Activated CD4-positive, alpha-beta T cell treated with anti-CD3 and anti-CD28 coated beads for 36 hours (primary cell): ENCODE results near the gene FBXO33. TPM values are rescaled to one million over a fixed set of nuclear protein-coding genes. Genes with fewer than 3 reads are reported as not detected.
"Not testable (repeated sequence)": the region's sequence is repeated elsewhere in the genome, so short reads cannot be mapped to it uniquely, and the experiment has no call there.

ENCODE experiments used
- ATAC-seq: fragments of 200-7000 bp; cut with Tn5 transposase; one replicate; pipeline ENCODE4 v1.10.0; 2021; ENCODE audit warnings: mild to moderate bottlenecking, moderate library complexity
- CTCF ChIA-PET: fragments of 350-600 bp; sonication (Branson Sonifier 250); formaldehyde crosslinking; loops from one replicate; lab custom pipeline; 2021; ENCODE audit warnings: antibody characterized with exemption; lab: Charles Lee
- POLR2A ChIA-PET: fragments of 350-600 bp; sonication (Branson Sonifier 250); formaldehyde crosslinking; loops from one replicate; lab custom pipeline; 2021; ENCODE audit warnings: antibody characterized with exemption, inconsistent platforms; lab: Charles Lee
- DNase-seq: peaks from one replicate; pipeline ENCODE4 v3.0.0-alpha.2; 2020
- H3K27ac Mint-ChIP-seq: one replicate; pipeline ENCODE4 v1.8.0; 2021; ENCODE audit warnings: mixed read lengths
- H3K27me3 Mint-ChIP-seq: one replicate; pipeline ENCODE4 v1.8.0; 2021; ENCODE audit warnings: mixed read lengths
- H3K36me3 Mint-ChIP-seq: one replicate; pipeline ENCODE4 v1.8.0; 2021; ENCODE audit warnings: low read depth, mixed read lengths
- H3K4me1 Mint-ChIP-seq: one replicate; pipeline ENCODE4 v1.8.0; 2021; ENCODE audit warnings: mixed read lengths
- H3K4me3 Mint-ChIP-seq: one replicate; pipeline ENCODE4 v1.8.0; 2021; ENCODE audit warnings: mild to moderate bottlenecking, moderate library complexity, mixed read lengths
- H3K9me3 Mint-ChIP-seq: one replicate; pipeline ENCODE4 v1.8.0; 2021; ENCODE audit warnings: low read depth, mixed read lengths
- intact Hi-C, 2 experiments: fragments of 100-400 bp; cut with DNase I in 1 of 2; cut with micrococcal nuclease in 1 of 2; formaldehyde crosslinking; loops; one replicate each; pipeline versions ENCODE4 v1.14.2 to v1.15.1; 2022 to 2024; cut with DNase I, micrococcal nuclease
- total RNA-seq, 2 experiments: library from RNA; stranded (reverse); gene quantifications; one replicate each; pipeline ENCODE4 v1.2.3, GENCODE V29; 2021

Gene FBXO33
- total RNA-seq, 2 experiments from 2014 or later: 12.5 to 14.0 TPM

DNA sequence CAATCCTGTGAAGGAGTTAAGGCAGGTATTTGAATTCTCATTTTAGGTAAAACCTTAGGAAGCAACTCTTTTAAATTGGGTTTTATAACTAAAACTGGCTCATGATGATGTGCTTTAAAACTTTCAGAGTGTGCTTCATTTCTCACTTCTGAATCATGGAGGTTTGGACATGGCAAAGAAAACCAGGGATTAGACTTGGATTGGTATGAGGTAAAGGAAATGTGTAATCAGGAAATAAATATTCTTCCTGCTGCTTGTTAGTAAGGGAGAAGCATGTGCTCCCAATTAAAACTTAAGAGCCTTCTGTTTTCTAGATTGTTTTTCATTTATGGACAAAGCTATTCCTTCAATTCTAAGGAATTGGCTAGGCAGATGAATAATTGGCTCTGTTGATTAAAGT is 57.4 kb downstream of the FBXO33 start:
- Mint-ChIP-seq H3K9me3 (no peaks in the 10 kb centered on the region), H3K27ac (no peak overlapping the region), H3K36me3 (peaks cover 12% of the 10 kb centered on the region), H3K27me3 (no peaks in the 10 kb centered on the region), H3K4me1 (peaks cover 8% of the 10 kb centered on the region), H3K4me3 (no peak overlapping the region)
- ATAC-seq (no peak), DNase-seq (no peak)
- ChIA-PET POLR2A (interaction anchor here (1.4 kb wide), 1 partner anchor 9 kb away, joined by 3 read pairs; no protein-coding TSS in a partner anchor), CTCF (interaction anchor here (0.8 kb wide), 1 partner anchor 35 kb away, joined by 3 read pairs; no protein-coding TSS in a partner anchor)
- intact Hi-C loops: no loop called here

GRCh38 chr14:39372656-39373055 is 59.6 kb downstream of the FBXO33 start:
- POLR2A ChIA-PET: no interaction called here
- no peak for DNase-seq
- no peaks in the 10 kb centered on the region for H3K27me3 Mint-ChIP-seq
- peaks cover 8% of the 10 kb centered on the region for H3K4me1 Mint-ChIP-seq
- CTCF ChIA-PET: interaction anchor here (1.5 kb wide), 1 partner anchor 9 kb away, joined by 5 read pairs; no protein-coding TSS in a partner anchor
- intact Hi-C loops: no loop called here
- no peak for ATAC-seq
- H3K9me3 Mint-ChIP-seq: no peaks in the 10 kb centered on the region
- peaks cover 12% of the 10 kb centered on the region for H3K36me3 Mint-ChIP-seq
- H3K4me3 Mint-ChIP-seq: no peak overlapping the region
- H3K27ac Mint-ChIP-seq: no peak overlapping the region

GRCh38 chr14:39370415-39370814 is 61.8 kb downstream of the FBXO33 start:
- H3K36me3 Mint-ChIP-seq: peaks cover 12% of the 10 kb centered on the region
- peaks cover under 1% of the 10 kb centered on the region for H3K9me3 Mint-ChIP-seq
- intact Hi-C loops: no loop called here
- H3K4me3 Mint-ChIP-seq: no peak overlapping the region
- H3K27ac Mint-ChIP-seq: no peak overlapping the region
- H3K27me3 Mint-ChIP-seq: no peaks in the 10 kb centered on the region
- DNase-seq (no peak), ATAC-seq (no peak)
- H3K4me1 Mint-ChIP-seq: no peaks in the 10 kb centered on the region
- POLR2A ChIA-PET: no interaction called here
- CTCF ChIA-PET: interaction anchor here (1.0 kb wide), 1 partner anchor 12 kb away, joined by 3 read pairs; no protein-coding TSS in a partner anchor

GRCh38 chr14:39369029-39369428 is 63.2 kb downstream of the FBXO33 start:
- CTCF ChIA-PET: interaction anchor here (0.9 to 1.0 kb wide), 2 partner anchors 12 to 261 kb away, joined by 3 to 5 read pairs; no protein-coding TSS in a partner anchor

GRCh38 chr14:39368261-39368959 is 63.8 kb downstream of the FBXO33 start:
- H3K4me1 Mint-ChIP-seq: no peaks in the 10 kb centered on the region
- peaks cover 12% of the 10 kb centered on the region for H3K9me3 Mint-ChIP-seq
- DNase-seq (peak; percentile 64), ATAC-seq (no peak)
- peaks cover 29% of the 10 kb centered on the region for H3K36me3 Mint-ChIP-seq
- ChIA-PET POLR2A (interaction anchor here (0.6 kb wide), 1 partner anchor 352 kb away, joined by 3 read pairs; no protein-coding TSS in a partner anchor), CTCF (interaction anchor here (1.0 kb wide), 1 partner anchor 13 kb away, joined by 5 read pairs; no protein-coding TSS in a partner anchor)
- no peaks in the 10 kb centered on the region for H3K27me3 Mint-ChIP-seq
- no peak overlapping the region for H3K4me3 Mint-ChIP-seq
- intact Hi-C loops: loop anchor here (1.0 to 5.0 kb wide), 5 partner anchors 137 to 262 kb away; partner anchors contain the start of gene TRAPPC6B (in 1 of the 2)
- H3K27ac Mint-ChIP-seq: no peak overlapping the region

More at GRCh38 chr14:39369029-39369428, 63.2 kb downstream of the FBXO33 start:
- H3K36me3 Mint-ChIP-seq: peaks cover 24% of the 10 kb centered on the region
- H3K9me3 Mint-ChIP-seq: peaks cover 6% of the 10 kb centered on the region
- H3K4me1 Mint-ChIP-seq: no peaks in the 10 kb centered on the region
- ATAC-seq (no peak), DNase-seq (no peak)
- H3K27ac Mint-ChIP-seq: no peak overlapping the region
- intact Hi-C loops: loop anchor here (2.0 to 5.0 kb wide), 3 partner anchors 138 to 262 kb away; partner anchors contain the start of gene TRAPPC6B (in 1 of the 2)
- no peak overlapping the region for H3K4me3 Mint-ChIP-seq
- no peaks in the 10 kb centered on the region for H3K27me3 Mint-ChIP-seq
- POLR2A ChIA-PET: interaction anchor here (0.6 to 0.7 kb wide), 2 partner anchors 28 to 763 kb away, joined by 3 read pairs; no protein-coding TSS in a partner anchor

DNA sequence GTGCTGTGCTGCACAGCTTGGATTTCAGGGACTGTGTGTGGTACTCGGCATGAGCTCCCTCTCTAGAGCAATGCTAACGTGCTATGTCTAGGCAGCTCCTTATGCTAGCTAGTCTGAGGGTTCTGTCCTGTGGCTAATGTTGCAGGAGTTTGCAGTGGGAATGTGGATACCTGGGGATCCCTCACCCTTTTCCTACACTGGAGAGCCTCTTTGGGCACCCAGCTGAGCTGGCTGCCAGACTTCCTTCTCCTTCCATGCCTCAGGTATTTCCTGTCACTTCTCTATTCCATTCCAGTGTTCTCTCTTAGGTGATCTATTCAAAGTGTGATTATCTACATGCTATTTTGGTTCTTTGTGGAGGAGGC is 64.9 kb downstream of the FBXO33 start:
- CTCF ChIA-PET: interaction anchor here (0.6 to 1.1 kb wide), 2 partner anchors 20 to 216 kb away, joined by 3 read pairs; no protein-coding TSS in a partner anchor
- ATAC-seq (no peak), DNase-seq (no peak)
- POLR2A ChIA-PET: no interaction called here
- peaks cover 12% of the 10 kb centered on the region for H3K9me3 Mint-ChIP-seq
- H3K4me1 Mint-ChIP-seq: no peaks in the 10 kb centered on the region
- intact Hi-C loops: loop anchor here in 1 of 2 experiments (5.0 kb wide), 1 partner anchor 195 kb away; the partner anchor contains the start of gene TRAPPC6B
- no peak overlapping the region for H3K4me3 Mint-ChIP-seq
- H3K36me3 Mint-ChIP-seq: peaks cover 35% of the 10 kb centered on the region
- H3K27me3 Mint-ChIP-seq: no peaks in the 10 kb centered on the region
- H3K27ac Mint-ChIP-seq: no peak overlapping the region

GRCh38 chr14:39366460-39367386 is 65.5 kb downstream of the FBXO33 start:
- H3K27ac Mint-ChIP-seq: no peak overlapping the region
- H3K27me3 Mint-ChIP-seq: no peaks in the 10 kb centered on the region
- no peaks in the 10 kb centered on the region for H3K4me1 Mint-ChIP-seq
- intact Hi-C loops: loop anchor here in 1 of 2 experiments (5.0 kb wide), 1 partner anchor 194 kb away; the partner anchor contains the start of gene TRAPPC6B
- ChIA-PET POLR2A (no interaction called here), CTCF (interaction anchor here (0.6 to 1.1 kb wide), 2 partner anchors 19 to 215 kb away, joined by 3 read pairs; no protein-coding TSS in a partner anchor)
- DNase-seq (no peak), ATAC-seq (no peak)
- peaks cover 40% of the 10 kb centered on the region for H3K36me3 Mint-ChIP-seq
- H3K4me3 Mint-ChIP-seq: no peak overlapping the region
- peaks cover 12% of the 10 kb centered on the region for H3K9me3 Mint-ChIP-seq

GRCh38 chr14:39365354-39365753 is 66.9 kb downstream of the FBXO33 start:
- ChIA-PET POLR2A (no interaction called here), CTCF (interaction anchor here (0.6 kb wide), 2 partner anchors 11 to 261 kb away, joined by 3 read pairs; no protein-coding TSS in a partner anchor)
- H3K27me3 Mint-ChIP-seq: no peaks in the 10 kb centered on the region
- H3K4me1 Mint-ChIP-seq: no peaks in the 10 kb centered on the region
- no peak overlapping the region for H3K4me3 Mint-ChIP-seq
- peaks cover 46% of the 10 kb centered on the region for H3K36me3 Mint-ChIP-seq
- ATAC-seq (no peak), DNase-seq (no peak)
- intact Hi-C loops: loop anchor here in 1 of 2 experiments (5.0 kb wide), 1 partner anchor 193 kb away; the partner anchor contains the start of gene TRAPPC6B
- no peak overlapping the region for H3K27ac Mint-ChIP-seq
- peaks cover 12% of the 10 kb centered on the region for H3K9me3 Mint-ChIP-seq

DNA sequence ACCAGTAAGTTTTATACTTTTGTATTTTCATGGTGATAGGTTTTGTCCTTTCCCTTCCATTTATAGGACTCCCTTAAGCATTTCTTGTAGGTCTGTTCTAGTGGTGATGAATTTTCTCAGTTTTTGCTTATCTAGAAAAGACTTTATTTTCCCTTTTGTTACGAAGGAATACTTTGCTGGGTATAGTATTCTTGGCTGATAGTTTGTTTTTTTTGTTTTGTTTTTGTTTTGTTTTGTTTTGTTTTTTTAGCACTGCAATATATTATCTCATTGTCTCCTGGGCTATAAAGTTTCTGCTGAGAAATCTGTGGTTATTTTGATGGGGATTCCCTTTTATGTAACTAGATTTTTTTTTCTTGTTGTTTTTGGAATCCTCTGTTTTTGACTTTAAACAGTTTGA is 67.7 kb downstream of the FBXO33 start:
- ChIA-PET POLR2A (no interaction called here), CTCF (interaction anchor here (0.6 kb wide), 1 partner anchor 567 kb away, joined by 5 read pairs; no protein-coding TSS in a partner anchor)
- H3K4me1 Mint-ChIP-seq: no peaks in the 10 kb centered on the region
- no peak for ATAC-seq
- DNase-seq: no peak
- no peak overlapping the region for H3K27ac Mint-ChIP-seq
- H3K27me3 Mint-ChIP-seq: no peaks in the 10 kb centered on the region
- intact Hi-C loops: no loop called here
- peaks cover 53% of the 10 kb centered on the region for H3K36me3 Mint-ChIP-seq
- no peak overlapping the region for H3K4me3 Mint-ChIP-seq
- peaks cover 12% of the 10 kb centered on the region for H3K9me3 Mint-ChIP-seq

DNA sequence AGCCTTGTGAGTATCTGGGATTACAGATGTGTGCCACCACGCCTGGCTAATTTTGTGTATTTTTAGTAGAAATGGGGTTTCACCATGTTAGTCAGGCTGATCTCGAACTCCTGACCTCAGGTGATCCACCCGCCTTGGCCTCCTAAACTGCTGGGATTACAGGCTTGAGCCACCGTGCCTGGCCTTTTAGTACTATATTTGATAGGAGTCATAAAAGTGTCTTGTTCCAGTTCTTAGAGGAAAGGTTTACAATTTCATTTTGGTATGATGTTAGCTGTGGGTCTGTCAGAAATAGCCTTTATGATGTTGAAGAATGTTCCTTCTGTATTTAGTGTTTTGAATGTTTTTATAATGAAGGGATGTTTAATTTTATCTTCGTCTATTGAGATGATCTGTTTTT is 70.7 kb downstream of the FBXO33 start:
- H3K4me1 Mint-ChIP-seq, H3K27ac Mint-ChIP-seq, H3K4me3 Mint-ChIP-seq, intact Hi-C loops, H3K27me3 Mint-ChIP-seq, ATAC-seq, POLR2A ChIA-PET, CTCF ChIA-PET, DNase-seq: not testable (repeated sequence)
- peaks cover 14% of the 10 kb centered on the region for H3K9me3 Mint-ChIP-seq
- peaks cover 67% of the 10 kb centered on the region for H3K36me3 Mint-ChIP-seq
